ENCODE measurements around the gene ASB7.

ASB7 gene

DNA sequence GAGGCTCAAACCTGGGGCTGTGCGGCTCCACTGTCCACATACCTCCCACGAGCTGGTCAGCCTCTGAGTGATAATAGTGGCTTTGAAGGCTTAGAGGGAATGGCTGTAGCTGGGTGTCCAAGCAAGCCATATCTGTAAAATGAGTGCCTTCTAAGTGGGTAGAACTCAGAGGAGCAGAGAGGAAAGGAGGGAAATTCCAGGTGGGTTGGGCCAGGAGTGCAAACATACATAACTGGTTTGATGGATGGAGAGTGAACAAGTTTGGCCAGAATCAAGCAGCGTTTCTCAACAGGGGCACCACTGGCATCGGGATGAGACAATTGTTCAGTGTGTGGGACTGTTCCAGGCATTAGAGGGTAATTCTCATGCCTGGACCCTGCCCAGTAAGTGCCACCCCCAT is 91.1 kb downstream of the ASB7 start:
- TF ChIP-seq CTBP1 (IDR thresholded peaks at IDR 0.05; ENCODE audit: borderline replicate concordance) (no peak), SUZ12 (IDR thresholded peaks at IDR 0.05) (no peak), LEF1 (IDR thresholded peaks at IDR 0.05; ENCODE audit: borderline replicate concordance) (no peak), BHLHE40 (IDR thresholded peaks at IDR 0.05; ENCODE audit: borderline replicate concordance) (no peak), ZNF384 (IDR thresholded peaks at IDR 0.05) (no peak), ELF4 (IDR thresholded peaks at IDR 0.05) (no peak), FOXM1 (IDR thresholded peaks at IDR 0.05; ENCODE audit: borderline replicate concordance) (no peak), FOXK2 (IDR thresholded peaks at IDR 0.05) (no peak), TARDBP (IDR thresholded peaks at IDR 0.05) (no peak), HDGF (IDR thresholded peaks at IDR 0.05; ENCODE audit: borderline replicate concordance) (no peak), SP1 (IDR thresholded peaks at IDR 0.05) (no peak), FOXA1 (IDR thresholded peaks at IDR 0.05) (no peak), ARNT (IDR thresholded peaks at IDR 0.05) (no peak), NFRKB (IDR thresholded peaks at IDR 0.05) (no peak)
- TF ChIP-seq, protein P1, sequence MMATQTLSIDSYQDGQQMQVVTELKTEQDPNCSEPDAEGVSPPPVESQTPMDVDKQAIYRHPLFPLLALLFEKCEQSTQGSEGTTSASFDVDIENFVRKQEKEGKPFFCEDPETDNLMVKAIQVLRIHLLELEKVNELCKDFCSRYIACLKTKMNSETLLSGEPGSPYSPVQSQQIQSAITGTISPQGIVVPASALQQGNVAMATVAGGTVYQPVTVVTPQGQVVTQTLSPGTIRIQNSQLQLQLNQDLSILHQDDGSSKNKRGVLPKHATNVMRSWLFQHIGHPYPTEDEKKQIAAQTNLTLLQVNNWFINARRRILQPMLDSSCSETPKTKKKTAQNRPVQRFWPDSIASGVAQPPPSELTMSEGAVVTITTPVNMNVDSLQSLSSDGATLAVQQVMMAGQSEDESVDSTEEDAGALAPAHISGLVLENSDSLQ (IDR thresholded peaks at IDR 0.05) = no peak
- ChIA-PET CTCF (no interaction called here), POLR2A (no interaction called here)
- DNase-seq (ENCODE audit: extremely low spot score) = no peak

DNA sequence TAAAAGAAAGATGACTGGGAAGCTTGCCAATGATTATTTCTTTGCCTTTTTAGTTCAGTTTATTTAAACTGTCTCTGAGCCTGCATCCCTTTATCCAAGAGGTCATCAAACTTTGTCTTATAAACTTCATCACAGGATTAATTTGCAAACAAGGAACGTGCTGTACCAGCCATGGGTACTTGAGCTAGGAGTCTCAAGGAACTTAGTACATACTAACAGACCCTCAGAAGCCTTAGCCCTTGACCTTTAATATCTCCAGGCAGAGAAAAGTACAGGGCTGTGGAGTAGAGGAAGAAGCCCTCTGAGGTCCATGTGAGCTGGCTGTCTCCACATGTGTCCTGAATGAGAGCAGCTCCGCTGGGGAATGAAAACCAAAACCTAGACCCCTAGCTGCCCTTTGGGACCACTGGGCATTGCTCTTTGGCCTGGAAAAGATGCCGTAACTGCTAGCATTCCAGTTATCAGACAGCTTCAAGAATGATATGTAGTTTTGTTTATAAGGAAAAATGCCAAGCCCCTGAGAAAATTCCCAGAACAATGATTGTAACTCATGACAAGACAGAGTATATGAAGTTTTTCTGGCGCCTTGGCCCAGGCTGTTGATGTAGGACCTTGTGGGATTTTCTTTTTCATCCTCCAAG is 92.1 kb downstream of the ASB7 start:
- TF ChIP-seq TARDBP (IDR thresholded peaks at IDR 0.05) (no peak), NFRKB (IDR thresholded peaks at IDR 0.05) (no peak), LEF1 (IDR thresholded peaks at IDR 0.05; ENCODE audit: borderline replicate concordance) (no peak), BHLHE40 (IDR thresholded peaks at IDR 0.05; ENCODE audit: borderline replicate concordance) (no peak), HDGF (IDR thresholded peaks at IDR 0.05; ENCODE audit: borderline replicate concordance) (no peak), SUZ12 (IDR thresholded peaks at IDR 0.05) (no peak), ELF4 (IDR thresholded peaks at IDR 0.05) (no peak), FOXM1 (IDR thresholded peaks at IDR 0.05; ENCODE audit: borderline replicate concordance) (no peak), L3MBTL2 (conservative IDR thresholded peaks at IDR 0.05) (no peak), ZNF384 (IDR thresholded peaks at IDR 0.05) (no peak), ARNT (IDR thresholded peaks at IDR 0.05) (no peak), FOXK2 (IDR thresholded peaks at IDR 0.05) (no peak), SP1 (IDR thresholded peaks at IDR 0.05) (no peak), FOXA1 (IDR thresholded peaks at IDR 0.05) (no peak), CTBP1 (IDR thresholded peaks at IDR 0.05; ENCODE audit: borderline replicate concordance) (no peak)
- TF ChIP-seq, protein P1 (IDR thresholded peaks at IDR 0.05) = no peak
- ChIA-PET CTCF (no interaction called here), POLR2A (no interaction called here)
- DNase-seq (ENCODE audit: extremely low spot score) = no peak

DNA sequence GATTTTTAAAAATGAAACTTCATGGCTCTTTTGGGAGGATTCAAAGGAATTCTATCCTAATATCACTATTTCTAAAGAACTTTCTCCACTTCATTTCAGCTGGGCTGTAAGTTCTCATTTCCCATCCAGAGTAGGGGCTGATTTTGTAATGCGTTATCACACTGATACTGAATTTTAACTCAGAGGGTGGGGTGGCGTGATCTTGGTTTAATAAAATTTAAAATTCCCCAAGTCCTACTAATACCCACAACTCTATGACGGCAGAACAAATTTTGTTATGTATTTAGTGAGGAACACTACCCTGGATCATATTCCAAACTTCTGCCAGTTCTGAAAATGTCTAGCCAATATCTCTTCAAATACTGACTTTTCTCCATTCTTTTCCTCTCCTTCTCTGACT is 92.7 kb downstream of the ASB7 start:
- no peak for DNase-seq (ENCODE audit: extremely low spot score)
- POLR2A ChIA-PET = no interaction called here
- CTCF ChIA-PET = no interaction called here
- no peak for TF ChIP-seq ZNF384 (IDR thresholded peaks at IDR 0.05)
- TF ChIP-seq L3MBTL2 (conservative IDR thresholded peaks at IDR 0.05) = no peak
- no peak for TF ChIP-seq FOXM1 (IDR thresholded peaks at IDR 0.05; ENCODE audit: borderline replicate concordance)
- TF ChIP-seq SUZ12 (IDR thresholded peaks at IDR 0.05) = no peak
- TF ChIP-seq HDGF (IDR thresholded peaks at IDR 0.05; ENCODE audit: borderline replicate concordance) = no peak

DNA sequence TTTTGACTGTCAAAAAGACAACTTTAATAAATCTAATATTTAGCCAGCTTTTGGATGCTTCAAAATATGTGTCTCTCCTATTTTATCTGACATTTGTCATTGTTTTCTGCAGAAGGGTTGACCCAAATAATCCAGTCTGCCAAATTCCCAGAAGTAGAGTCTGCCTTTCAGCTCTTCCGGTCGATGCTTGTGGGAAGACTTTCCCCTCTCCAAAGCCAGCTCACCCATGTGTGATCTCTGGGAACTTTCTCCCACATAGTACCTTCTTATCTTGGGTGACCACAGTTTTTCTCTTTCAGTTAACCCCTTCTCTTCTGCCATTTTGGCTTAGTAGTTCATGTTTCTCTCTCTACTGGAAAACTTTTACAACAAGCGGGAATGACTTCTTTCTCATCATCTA is 94.1 kb downstream of the ASB7 start:
- no peak for DNase-seq (ENCODE audit: extremely low spot score)
- ChIA-PET POLR2A (no interaction called here), CTCF (no interaction called here)
- no peak for TF ChIP-seq CTBP1 (IDR thresholded peaks at IDR 0.05; ENCODE audit: borderline replicate concordance)
- TF ChIP-seq LEF1 (IDR thresholded peaks at IDR 0.05; ENCODE audit: borderline replicate concordance) = no peak
- TF ChIP-seq FOXK2 (IDR thresholded peaks at IDR 0.05) = no peak
- no peak for TF ChIP-seq L3MBTL2 (conservative IDR thresholded peaks at IDR 0.05)
- TF ChIP-seq FOXA1 (IDR thresholded peaks at IDR 0.05) = no peak
- TF ChIP-seq, protein P1 (IDR thresholded peaks at IDR 0.05) = no peak
